ENCODE measurements around the gene BPIFB3. TPM values are rescaled to one million over a fixed set of nuclear protein-coding genes. Genes with fewer than 3 reads are reported as not detected.

The BPIFB3 gene
- total and polyA plus RNA-seq, 2 of the 13 experiments (the other 11 are each of a cell fraction or from before 2014, with no cell fraction given): 0.09 TPM; not detected in 1

- TF ChIP-seq RBFOX2 (IDR thresholded peaks at IDR 0.05; ENCODE audit: low read depth, low read length) (no peak; the same call in 1 of the 2 replicates), GZF1 (CRISPR knock-in tag; IDR thresholded peaks at IDR 0.05) (peak; percentile 83; the same call in 1 of the 2 replicates), RARA (CRISPR knock-in tag; IDR thresholded peaks at IDR 0.05) (peak; percentile 49; the same call in 1 of the 2 replicates), GATAD1 (CRISPR knock-in tag; IDR thresholded peaks at IDR 0.05) (0 out of 2 replicates have a peak, but pooled peaks have one; percentile 3), CREB1 (IDR thresholded peaks at IDR 0.05) (0 out of 2 replicates have a peak, but pooled peaks have one; percentile 5), CREB1 (CRISPR knock-in tag; IDR thresholded peaks at IDR 0.05) (no peak), HMGXB3 (CRISPR knock-in tag; IDR thresholded peaks at IDR 0.05; ENCODE audit: borderline replicate concordance) (0 out of 2 replicates have a peak, but pooled peaks have one; percentile 37), ARHGAP35 (CRISPR knock-in tag; IDR thresholded peaks at IDR 0.05; ENCODE audit: borderline replicate concordance) (no peak), NR2F1 (CRISPR knock-in tag; IDR thresholded peaks at IDR 0.05) (peak in 1 of 2 experiments; percentile 65; a peak in 1 of 4 replicates), ZNF280B (CRISPR knock-in tag; IDR thresholded peaks at IDR 0.05; ENCODE audit: borderline replicate concordance) (no peak), ZNF569 (CRISPR knock-in tag; IDR thresholded peaks at IDR 0.05; ENCODE audit: borderline replicate concordance) (no peak), ATF7 (IDR thresholded peaks at IDR 0.05) (no peak), ATF7 (CRISPR knock-in tag; IDR thresholded peaks at IDR 0.05) (no peak; the same call in 1 of the 2 replicates), ZNF749 (CRISPR knock-in tag; IDR thresholded peaks at IDR 0.05; ENCODE audit: borderline replicate concordance) (0 out of 2 replicates have a peak, but pooled peaks have one; percentile 7), NFRKB (IDR thresholded peaks at IDR 0.05) (no peak), MYNN (CRISPR knock-in tag; IDR thresholded peaks at IDR 0.05; ENCODE audit: low read depth) (peak; percentile 23; the same call in 1 of the 2 replicates), ZSCAN29 (CRISPR knock-in tag; conservative IDR thresholded peaks at IDR 0.05) (no peak), MED8 (CRISPR knock-in tag; IDR thresholded peaks at IDR 0.05; ENCODE audit: insufficient replicate concordance) (no peak), ZNF772 (CRISPR knock-in tag; IDR thresholded peaks at IDR 0.05) (no peak), TARDBP (CRISPR knock-in tag; IDR thresholded peaks at IDR 0.05) (no peak), NFKB2 (CRISPR knock-in tag; IDR thresholded peaks at IDR 0.05; ENCODE audit: borderline replicate concordance) (no peak), STAT6 (CRISPR knock-in tag; IDR thresholded peaks at IDR 0.05; ENCODE audit: borderline replicate concordance) (no peak)
These were observed 46.8 kb upstream of the BPIFB3 start (continued) for GRCh38 chr20:33006776-33007375.
